HepG2 (cell line): Measurements from ENCODE around the gene PPP1CB. TPM values are rescaled to one million over a fixed set of nuclear protein-coding genes. Genes with fewer than 3 reads are reported as not detected.

Experiments used
- ATAC-seq: fragments of 200-7000 bp; cut with Tn5 transposase; 3 replicates; pipeline ENCODE4 v1.9.1; 2020; ENCODE audit warnings: mild to moderate bottlenecking, moderate library complexity
- BruUV-seq: library from RNA; stranded (reverse); fragments of 400-500 nt; replicated peaks from 2 replicates; lab custom pipeline; 2021; lab: Mats Ljungman, UMichigan
- CTCF ChIA-PET: fragments of 300-600 bp; formaldehyde crosslinking; extraction: SDS; loops from one replicate; lab custom pipeline; 2021; ENCODE audit warnings: low total read pairs, inconsistent platforms, low intra/inter-chr PET ratio; lab: Yijun Ruan, JAX
- POLR2A ChIA-PET: fragments of 350-600 bp; sonication (Branson Sonifier 250); formaldehyde crosslinking; loops from one replicate; lab custom pipeline; 2020; ENCODE audit warnings: antibody characterized with exemption, inconsistent platforms; lab: Yijun Ruan, JAX
- DNase-seq: peaks from one replicate; pipeline ENCODE4 v3.0.0-alpha.2; 2015; ENCODE audit warnings: low spot score
- FAIRE-seq: peaks from 3 replicates; lab custom pipeline; 2011; peaks lifted over from hg19 to GRCh38; lab: Jason Lieb, UNC
- H2AFZ ChIP-seq: one replicate; pipeline ENCODE4 v1.6.1; 2011; ENCODE audit warnings: low read length, inconsistent platforms
- H3K27ac ChIP-seq: fragments of 300-600 bp; 3 replicates; pipeline ENCODE4 v1.8.0; 2011; ENCODE audit warnings: mixed run types, mild to moderate bottlenecking, mixed read lengths, low read length, inconsistent platforms; ENCODE audit not compliant: insufficient read depth; ENCODE audit errors: extremely low read length
- H3K27me3 ChIP-seq, 2 experiments: fragments of 200-600 bp in 1 of 2; 2 replicates in 1 of 2; 3 replicates in 1 of 2; pipeline versions ENCODE4 v1.6.0 to v1.8.0; 2011; ENCODE audit warnings: low read length in 2 of 2, mild to moderate bottlenecking in 2 of 2, moderate library complexity in 2 of 2, inconsistent platforms in 1 of 2; ENCODE audit not compliant: insufficient read depth in 2 of 2, control insufficient read depth in 1 of 2
- H3K36me3 ChIP-seq, 2 experiments: fragments of 200-600 bp in 1 of 2; replicated peaks in 1 of 2; 2 replicates in 1 of 2; 3 replicates in 1 of 2; pipeline versions ENCODE4 v1.5.1 to v1.8.0; 2011; ENCODE audit warnings: low read length in 2 of 2, inconsistent platforms in 1 of 2; ENCODE audit not compliant: insufficient read depth in 2 of 2, control insufficient read depth in 1 of 2
- H3K4me1 ChIP-seq: 2 replicates; pipeline ENCODE4 v1.5.1; 2012; ENCODE audit warnings: low read length, inconsistent platforms; ENCODE audit not compliant: insufficient read depth
- H3K4me2 ChIP-seq: 2 replicates; pipeline ENCODE4 v1.6.0; 2011; ENCODE audit warnings: low read depth, low read length, inconsistent platforms
- H3K4me3 ChIP-seq, 3 experiments: fragments of 200-600 bp in 1 of 3; sonication (generic), shearing (Covaris generic) in 1 of 3; replicated peaks in 1 of 3; 2 replicates each; pipeline ENCODE4 v1.5.1; 2011 to 2016; ENCODE audit warnings: low read length in 3 of 3, inconsistent platforms in 2 of 3, low read depth in 2 of 3, mild to moderate bottlenecking in 2 of 3, control low read depth in 1 of 3, mixed read lengths in 1 of 3; ENCODE audit not compliant: insufficient read depth in 1 of 3
- H3K79me2 ChIP-seq: one replicate; pipeline ENCODE4 v1.6.1; 2011; ENCODE audit warnings: low read length, inconsistent platforms; ENCODE audit not compliant: insufficient read depth
- H3K9ac ChIP-seq: 2 replicates; pipeline ENCODE4 v1.6.0; 2011; ENCODE audit warnings: mild to moderate bottlenecking, low read depth, low read length, inconsistent platforms; ENCODE audit not compliant: insufficient read depth
- H3K9me3 ChIP-seq: 2 replicates; pipeline ENCODE4 v1.5.1; 2012; ENCODE audit warnings: mild to moderate bottlenecking, low read length
- H4K20me1 ChIP-seq: 2 replicates; pipeline ENCODE4 v1.6.0; 2011; ENCODE audit warnings: inconsistent platforms, mild to moderate bottlenecking, low read length, moderate library complexity; ENCODE audit not compliant: insufficient read depth
- ATF5 ChIP-seq: sonication (generic); formaldehyde crosslinking; IDR thresholded peaks from 2 replicates; pipeline ENCODE4 v1.4.0; 2020; ENCODE audit warnings: mild to moderate bottlenecking, low read depth, missing genetic modification reagents
- CSRNP2 ChIP-seq: sonication (generic); formaldehyde crosslinking; conservative IDR thresholded peaks from 2 replicates; pipeline ENCODE4 v1.8.0; 2022; ENCODE audit warnings: low read depth, missing genetic modification reagents
- E2F5 ChIP-seq: sonication (generic); formaldehyde crosslinking; conservative IDR thresholded peaks from 2 replicates; pipeline ENCODE4 v1.4.0; 2020; ENCODE audit warnings: missing genetic modification reagents
- GATAD1 ChIP-seq: IDR thresholded peaks from 2 replicates; pipeline ENCODE4 v1.6.1; 2016; ENCODE audit warnings: missing genetic modification reagents, missing compliant biosample characterization
- IRF1 ChIP-seq: sonication (generic); formaldehyde crosslinking; IDR thresholded peaks from 2 replicates; pipeline ENCODE4 v1.4.0; 2020; ENCODE audit warnings: low read depth, mild to moderate bottlenecking, missing genetic modification reagents
- JUNB ChIP-seq: sonication (generic); formaldehyde crosslinking; IDR thresholded peaks from 2 replicates; pipeline ENCODE4 v1.8.0; 2022; ENCODE audit warnings: missing genetic modification reagents, mild to moderate bottlenecking, borderline replicate concordance
- NFKB2 ChIP-seq: sonication (generic); formaldehyde crosslinking; IDR thresholded peaks from 2 replicates; pipeline ENCODE4 v1.4.0; 2020; ENCODE audit warnings: missing genetic modification reagents, borderline replicate concordance
- PHF20 ChIP-seq: sonication (generic); formaldehyde crosslinking; IDR thresholded peaks from 2 replicates; pipeline ENCODE4 v1.5.0; 2020; ENCODE audit warnings: mild to moderate bottlenecking, missing genetic modification reagents
- SAP130 ChIP-seq: IDR thresholded peaks from 2 replicates; pipeline ENCODE4 v1.6.1; 2016; ENCODE audit warnings: low read depth
- ZFP1 ChIP-seq: IDR thresholded peaks from 2 replicates; pipeline ENCODE4 v1.6.1; 2016
- ZHX1 ChIP-seq: sonication (generic); formaldehyde crosslinking; IDR thresholded peaks from 2 replicates; pipeline ENCODE4 v1.8.1; 2022; ENCODE audit warnings: low read depth, mild to moderate bottlenecking, missing genetic modification reagents
- ZNF280D ChIP-seq: sonication (generic); formaldehyde crosslinking; IDR thresholded peaks from 2 replicates; pipeline ENCODE4 v1.5.1; 2020; ENCODE audit warnings: mild to moderate bottlenecking, missing genetic modification reagents
- ZNF331 ChIP-seq: sonication (generic); formaldehyde crosslinking; IDR thresholded peaks from 2 replicates; pipeline ENCODE4 v1.4.0; 2020; ENCODE audit warnings: missing genetic modification reagents
- ZNF530 ChIP-seq: sonication (generic); formaldehyde crosslinking; IDR thresholded peaks from 2 replicates; pipeline ENCODE4 v1.5.0; 2020; ENCODE audit warnings: low read depth, mild to moderate bottlenecking, missing genetic modification reagents
- ZNF550 ChIP-seq: sonication (generic); formaldehyde crosslinking; IDR thresholded peaks from 2 replicates; pipeline ENCODE4 v1.4.0; 2020; ENCODE audit warnings: mild to moderate bottlenecking, missing genetic modification reagents, borderline replicate concordance
- ZNF672 ChIP-seq: sonication (generic); formaldehyde crosslinking; IDR thresholded peaks from 2 replicates; pipeline ENCODE4 v1.8.1; 2022; ENCODE audit warnings: missing genetic modification reagents
- WGBS: methylation state at CpG from one replicate; pipeline ENCODE4 v1.1.6; 2017; ENCODE audit warnings: low lambda C conversion rate; 5-methylcytosine and 5-hydroxymethylcytosine counted together
- in situ Hi-C: cut with HindIII; loops from 2 replicates; pipeline ENCODE4 v1.10.0; 2017; ENCODE audit warnings: low pct_unique_long_range_greater_than_20kb; ENCODE audit not compliant: extremely low pct_ligation_motif_present
- intact Hi-C: fragments of 100-400 bp; cut with micrococcal nuclease; formaldehyde crosslinking; loops from one replicate; pipeline ENCODE4 v1.10.0; 2022; ENCODE audit not compliant: unreplicated experiment
- polyA plus RNA-seq, 8 experiments: library from polyadenylated mRNA; depleted of rRNA in 3 of 8; stranded (reverse) in 7 of 8; unstranded in 1 of 8; fragments of >200 nt; fragmentation: Illumina TruSeq in 4 of 8; extraction: Trizol in 4 of 8; gene quantifications; 2 replicates each; pipeline versions ENCODE4 v1.2.1 to v1.2.3, GENCODE V29; 2011 to 2016; ENCODE audit warnings: low read depth in 4 of 8, missing spikeins in 1 of 8, mixed read lengths in 1 of 8; ENCODE audit not compliant: insufficient read depth in 1 of 8
- total RNA-seq, 5 experiments: library from RNA; depleted of rRNA; stranded (reverse); fragments of >200 nt; fragmentation: Illumina TruSeq; extraction: Trizol; gene quantifications; 2 replicates each; pipeline ENCODE4 v1.2.3, GENCODE V29; 2016; ENCODE audit warnings: low read depth in 1 of 5

PPP1CB gene
- total and polyA plus RNA-seq, 2 of the 13 experiments (the other 11 are each of a cell fraction or from before 2014, with no cell fraction given) = 46.9 to 109 TPM

GRCh38 chr2:28758459-28758858 is 6.8 kb downstream of the PPP1CB start:
- ChIA-PET POLR2A (no interaction called here), CTCF (no interaction called here)
- 100% methylated on average over 2 of the region's 2 CpGs for WGBS
- Histone ChIP-seq H3K9ac (no peak overlapping the region), H2AFZ (no peak overlapping the region), H3K9me3 (no peaks in the 10 kb centered on the region), H3K27me3 (no peaks in the 10 kb centered on the region), H3K4me3 (no peak overlapping the region), H3K27ac (no peak overlapping the region), H3K79me2 (peaks cover 95% of the 10 kb centered on the region), H3K4me2 (no peak overlapping the region), H3K4me1 (peaks cover 33% of the 10 kb centered on the region), H4K20me1 (peaks cover 94% of the 10 kb centered on the region), H3K36me3 (peaks cover 6 to 13% of the 10 kb centered on the region in 2 experiments; a peak in 4 of 5 replicates)
- FAIRE-seq = no peak
- ATAC-seq = no peak
- in situ Hi-C loops = loop anchor here (10.0 kb wide), 1 partner anchor 164 kb away; no protein-coding TSS in a partner anchor
- DNase-seq = no peak
- intact Hi-C loops = no loop called here
- BruUV-seq = no TSS peak
- TF ChIP-seq ZFP1 (CRISPR knock-in tag) (no peak), IRF1 (CRISPR knock-in tag) (no peak), ZNF530 (CRISPR knock-in tag) (no peak), JUNB (CRISPR knock-in tag) (no peak), ZNF672 (no peak), ATF5 (no peak), NFKB2 (CRISPR knock-in tag) (no peak), E2F5 (CRISPR knock-in tag) (no peak), ZNF280D (CRISPR knock-in tag) (no peak), ZNF550 (CRISPR knock-in tag) (no peak), GATAD1 (CRISPR knock-in tag) (no peak), SAP130 (no peak), CSRNP2 (CRISPR knock-in tag) (no peak), ZNF331 (no peak), PHF20 (CRISPR knock-in tag) (no peak), ZHX1 (CRISPR knock-in tag) (no peak)
